Karpas-422 (cell line): ENCODE data around the gene AGO3. TPM values are rescaled to one million over a fixed set of nuclear protein-coding genes. Genes with fewer than 3 reads are reported as not detected.

Source experiments
- DNase-seq: peaks from one replicate; pipeline ENCODE4 v3.0.0-alpha.2; 2015
- H2AFZ ChIP-seq: fragments of 200-600 bp; sonication (generic); 2 replicates; pipeline ENCODE4 v1.6.1; 2014; ENCODE audit warnings: antibody characterized with exemption, low read length, mixed read lengths
- H3K27ac ChIP-seq: fragments of 200-600 bp; sonication (generic); 2 replicates; pipeline ENCODE4 v1.5.1; 2014; ENCODE audit warnings: mild to moderate bottlenecking, low read length, moderate library complexity
- H3K27me3 ChIP-seq: fragments of 200-600 bp; sonication (generic); 2 replicates; pipeline ENCODE4 v1.6.1; 2014; ENCODE audit warnings: low read length, mixed read lengths
- H3K36me3 ChIP-seq: fragments of 200-600 bp; sonication (generic); 2 replicates; pipeline ENCODE4 v1.6.1; 2014; ENCODE audit warnings: low read length, mixed read lengths; ENCODE audit not compliant: insufficient read depth
- H3K4me1 ChIP-seq: fragments of 200-600 bp; sonication (generic); 2 replicates; pipeline ENCODE4 v1.6.1; 2014; ENCODE audit warnings: mild to moderate bottlenecking, low read length, mixed read lengths
- H3K4me2 ChIP-seq: fragments of 200-600 bp; sonication (generic); 2 replicates; pipeline ENCODE4 v1.6.1; 2014; ENCODE audit warnings: low read length, low read depth, mild to moderate bottlenecking; ENCODE audit not compliant: poor library complexity, severe bottlenecking
- H3K4me3 ChIP-seq: fragments of 200-600 bp; sonication (generic); 2 replicates; pipeline ENCODE4 v1.5.1; 2014; ENCODE audit warnings: mild to moderate bottlenecking, antibody characterized with exemption, low read length, mixed read lengths
- H3K79me2 ChIP-seq: fragments of 200-600 bp; sonication (generic); 2 replicates; pipeline ENCODE4 v1.6.1; 2014; ENCODE audit warnings: mild to moderate bottlenecking, low read length, mixed read lengths
- H3K9ac ChIP-seq: fragments of 200-600 bp; sonication (generic); 2 replicates; pipeline ENCODE4 v1.6.0; 2014; ENCODE audit warnings: low read length
- H3K9me2 ChIP-seq: fragments of 200-600 bp; sonication (generic), shearing (Covaris generic); replicated peaks from 2 replicates; pipeline ENCODE4 v1.6.0; 2014; ENCODE audit warnings: mild to moderate bottlenecking, low read length, moderate library complexity; ENCODE audit not compliant: insufficient read depth
- H3K9me3 ChIP-seq: fragments of 300-700, 200-600 bp; sonication (generic); 2 replicates; pipeline ENCODE4 v1.6.1; 2014; ENCODE audit warnings: low read length, mixed read lengths
- H4K20me1 ChIP-seq: fragments of 200-600 bp; sonication (generic); 2 replicates; pipeline ENCODE4 v1.6.1; 2014; ENCODE audit warnings: mild to moderate bottlenecking, antibody characterized with exemption, low read length, low read depth; ENCODE audit not compliant: insufficient read depth
- total RNA-seq: library from RNA; depleted of rRNA; stranded (reverse); fragments of >200 nt; shearing (Covaris generic); gene quantifications from 2 replicates; pipeline ENCODE4 v1.2.3, GENCODE V29; 2014; ENCODE audit warnings: low replicate concordance; rRNA removed

Gene AGO3
- total RNA-seq, 1 experiment from 2014 or later = 46.8 TPM

GRCh38 chr1:36116901-36117300, 186.0 kb downstream of the AGO3 start:
- H3K36me3 ChIP-seq = no peaks in the 10 kb centered on the region
- H2AFZ ChIP-seq = no peak overlapping the region
- H3K27me3 ChIP-seq = no peaks in the 10 kb centered on the region
- H3K4me3 ChIP-seq = no peak overlapping the region
- H3K9me3 ChIP-seq = no peaks in the 10 kb centered on the region
- H3K4me1 ChIP-seq = no peaks in the 10 kb centered on the region
- no peaks in the 10 kb centered on the region for H3K79me2 ChIP-seq
- 0 out of 2 replicates have a peak, but pooled peaks cover 3% of the 10 kb centered on the region for H4K20me1 ChIP-seq
- no peaks in the 10 kb centered on the region for H3K9me2 ChIP-seq
- no peak overlapping the region for H3K9ac ChIP-seq
- H3K27ac ChIP-seq = no peak overlapping the region
- DNase-seq = no peak
- H3K4me2 ChIP-seq = no peak overlapping the region

DNA sequence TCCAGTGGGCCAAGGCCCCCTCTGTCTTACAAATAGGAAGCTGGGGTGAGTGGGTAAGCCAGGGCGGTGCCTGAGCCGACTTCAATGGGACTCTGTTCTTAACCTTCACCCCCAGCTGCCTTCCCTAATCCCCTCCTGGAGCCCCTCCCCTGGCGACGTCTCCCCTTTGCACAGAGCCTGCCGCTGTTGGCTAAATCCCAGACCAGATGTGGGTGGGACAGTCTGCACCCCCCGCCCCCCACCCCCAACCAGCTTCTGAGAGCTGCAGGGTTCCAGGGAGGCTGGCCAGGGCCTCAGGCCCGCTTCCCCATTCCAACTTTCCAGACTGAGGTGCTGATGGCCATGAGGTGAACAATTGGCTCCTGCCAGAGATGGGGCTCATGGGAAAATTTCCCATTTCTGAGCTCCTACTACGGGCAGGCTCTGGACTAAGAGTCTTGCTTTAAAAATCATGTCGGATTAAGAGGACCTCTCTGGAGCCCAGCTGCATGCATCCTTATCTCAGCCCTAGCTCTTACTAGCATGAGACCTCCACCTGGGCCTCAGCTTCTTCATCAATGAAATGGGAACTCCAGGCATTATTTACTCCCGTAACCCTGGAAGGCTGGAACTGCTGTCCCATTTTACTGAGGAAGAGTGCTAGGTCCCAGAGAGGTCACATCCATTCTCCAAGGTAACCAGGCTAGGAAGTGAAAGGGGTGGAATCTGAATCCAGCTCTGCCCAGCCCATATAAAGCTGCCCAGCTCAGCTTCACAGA, 187.7 kb downstream of the AGO3 start:
- Histone ChIP-seq H2AFZ (no peak overlapping the region), H3K4me1 (peaks cover 7% of the 10 kb centered on the region), H3K27me3 (no peaks in the 10 kb centered on the region), H4K20me1 (no peaks in the 10 kb centered on the region), H3K36me3 (no peaks in the 10 kb centered on the region), H3K4me3 (no peak overlapping the region), H3K9me3 (no peaks in the 10 kb centered on the region), H3K9me2 (no peaks in the 10 kb centered on the region), H3K4me2 (no peak overlapping the region), H3K9ac (no peak overlapping the region), H3K79me2 (no peaks in the 10 kb centered on the region), H3K27ac (no peak overlapping the region)
- DNase-seq = no peak

GRCh38 chr1:36119456-36119855, 188.6 kb downstream of the AGO3 start:
- no peaks in the 10 kb centered on the region for H3K9me3 ChIP-seq

More at GRCh38 chr1:36119456-36119855, 188.6 kb downstream of the AGO3 start:
- Histone ChIP-seq H3K27ac (no peak overlapping the region), H4K20me1 (no peaks in the 10 kb centered on the region), H3K4me3 (no peak overlapping the region), H3K27me3 (no peaks in the 10 kb centered on the region), H3K4me2 (no peak overlapping the region), H3K79me2 (no peaks in the 10 kb centered on the region), H3K4me1 (peaks cover 7% of the 10 kb centered on the region), H2AFZ (no peak overlapping the region), H3K9me2 (no peaks in the 10 kb centered on the region), H3K36me3 (no peaks in the 10 kb centered on the region), H3K9ac (no peak overlapping the region)
- no peak for DNase-seq

Other genes starting within 250 kb of the AGO3 start
- gene C1orf216, start 212.2 kb upstream of the AGO3 start, total RNA-seq = 3.9 and 9.8 TPM in 2 replicates
- gene CLSPN, start 161.1 kb upstream of the AGO3 start, total RNA-seq = 7.0 and 13.8 TPM in 2 replicates
- gene AGO4, start 123.1 kb upstream of the AGO3 start, total RNA-seq = 7.6 and 9.8 TPM in 2 replicates
- 18.7 and 21.4 TPM in 2 replicates for gene AGO1, start 47.9 kb upstream of the AGO3 start, total RNA-seq
- 0.86 and 1.7 TPM in 2 replicates for gene TEKT2, start 153.0 kb downstream of the AGO3 start, total RNA-seq
- 29.3 and 42.8 TPM in 2 replicates for gene ADPRS, start 157.8 kb downstream of the AGO3 start, total RNA-seq
- 0.04 TPM in 1 of 2 replicates, not detected in the other for gene COL8A2, start 194.1 kb downstream of the AGO3 start, total RNA-seq
- 46.7 and 81.0 TPM in 2 replicates for gene TRAPPC3, start 218.4 kb downstream of the AGO3 start, total RNA-seq
- gene MAP7D1, start 225.1 kb downstream of the AGO3 start, total RNA-seq = 24.1 and 87.3 TPM in 2 replicates